Osteoblast (primary cell): Measurements from ENCODE around the gene MERTK. TPM values are rescaled to one million over a fixed set of nuclear protein-coding genes. Genes with fewer than 3 reads are reported as not detected.

Experiments
- DNase-seq: peaks from one replicate; pipeline ENCODE4 v3.0.0; 2011; ENCODE audit warnings: low spot score, mixed read lengths; ENCODE audit not compliant: insufficient read length; ENCODE audit errors: missing footprints
- H2AFZ ChIP-seq: 2 replicates; pipeline ENCODE4 v1.6.0; 2011; ENCODE audit warnings: mild to moderate bottlenecking, low read length
- H3K27ac ChIP-seq: 2 replicates; pipeline ENCODE4 v1.5.1; 2011; ENCODE audit warnings: mild to moderate bottlenecking, low read depth, low read length, moderate library complexity
- H3K27me3 ChIP-seq: 2 replicates; pipeline ENCODE4 v1.6.0; 2012; ENCODE audit warnings: mild to moderate bottlenecking, control low read depth, inconsistent platforms, low read length, moderate library complexity; ENCODE audit not compliant: insufficient read depth
- H3K36me3 ChIP-seq: 2 replicates; pipeline ENCODE4 v1.5.1; 2011; ENCODE audit warnings: mild to moderate bottlenecking, low read length, control low read depth, moderate library complexity; ENCODE audit not compliant: insufficient read depth
- H3K4me1 ChIP-seq: 2 replicates; pipeline ENCODE4 v1.5.1; 2011; ENCODE audit warnings: mild to moderate bottlenecking, low read length, control low read depth, moderate library complexity; ENCODE audit not compliant: insufficient read depth
- H3K4me2 ChIP-seq: 2 replicates; pipeline ENCODE4 v1.6.0; 2011; ENCODE audit warnings: mild to moderate bottlenecking, low read length; ENCODE audit not compliant: insufficient read depth
- H3K4me3 ChIP-seq: fragments of 200-600 bp; sonication (generic); 3 replicates; pipeline ENCODE4 v1.5.1; 2012; ENCODE audit warnings: mild to moderate bottlenecking, low read length, inconsistent platforms; ENCODE audit not compliant: insufficient read depth
- H3K79me2 ChIP-seq: 2 replicates; pipeline ENCODE4 v1.6.0; 2012; ENCODE audit warnings: mild to moderate bottlenecking, low read length, control low read depth, inconsistent platforms; ENCODE audit not compliant: insufficient read depth
- H3K9me3 ChIP-seq: 2 replicates; pipeline ENCODE4 v1.5.1; 2011; ENCODE audit warnings: low read depth, low read length, control low read depth
- H4K20me1 ChIP-seq: 2 replicates; pipeline ENCODE4 v1.6.0; 2012; ENCODE audit warnings: mild to moderate bottlenecking, low read length, control low read depth; ENCODE audit not compliant: insufficient read depth
- CTCF ChIP-seq: IDR thresholded peaks from 2 replicates; pipeline ENCODE4 v1.5.1; 2011; ENCODE audit warnings: mild to moderate bottlenecking, low read depth, low read length, moderate library complexity; ENCODE audit errors: extremely low read depth
- total RNA-seq: library from RNA; depleted of rRNA; stranded (reverse); fragments of >200 nt; gene quantifications from 2 replicates; pipeline ENCODE4 v1.2.3, GENCODE V29; 2012

The MERTK gene
- total RNA-seq, 1 donor = 0.72 TPM

GRCh38 chr2:111999809-112000208, 101.4 kb downstream of the MERTK start:
- Histone ChIP-seq H3K79me2 (no peaks in the 10 kb centered on the region), H3K4me3 (no peak overlapping the region), H2AFZ (no peak overlapping the region), H3K27me3 (peaks cover 18% of the 10 kb centered on the region), H3K9me3 (no peaks in the 10 kb centered on the region), H4K20me1 (no peaks in the 10 kb centered on the region), H3K27ac (no peak overlapping the region), H3K4me2 (no peak overlapping the region), H3K36me3 (no peaks in the 10 kb centered on the region), H3K4me1 (peaks cover 6% of the 10 kb centered on the region)
- DNase-seq = no peak
- TF ChIP-seq CTCF = no peak

DNA sequence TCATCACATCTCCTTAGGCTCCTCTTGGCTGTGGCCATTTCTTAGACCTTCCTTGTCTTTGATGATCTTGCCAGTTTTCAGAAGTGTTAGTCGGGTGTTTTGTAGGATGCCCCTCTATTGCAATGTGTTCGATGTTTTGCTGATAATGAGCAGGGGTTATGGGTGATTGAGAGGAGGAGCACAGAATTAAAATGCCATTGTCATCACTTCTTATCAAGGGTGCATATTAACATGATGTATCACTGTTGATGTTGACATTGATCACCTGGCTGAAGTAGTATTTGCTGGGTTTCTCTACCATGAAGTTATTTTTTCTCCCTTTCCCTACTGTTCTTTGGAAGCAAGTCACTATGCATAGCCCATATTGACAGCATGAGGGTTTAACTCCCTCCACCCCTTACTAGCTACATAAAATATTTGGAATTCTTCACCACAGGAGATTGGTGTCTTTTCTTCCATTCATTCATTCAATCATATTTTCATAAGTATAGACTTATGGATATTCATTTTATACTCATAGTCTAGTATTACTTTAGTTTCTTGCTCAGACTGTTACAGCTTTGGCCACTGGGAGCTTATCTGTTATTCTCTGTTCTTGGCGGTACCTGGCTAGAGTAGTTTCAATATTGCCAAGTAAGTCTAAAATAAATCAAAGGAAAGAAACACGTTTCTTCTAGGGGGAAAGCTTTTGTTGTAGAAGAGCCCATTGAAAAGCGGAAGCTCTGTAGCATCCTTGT, 102.2 kb downstream of the MERTK start:
- H3K4me2 ChIP-seq = peak overlapping the region; percentile 16
- no peaks in the 10 kb centered on the region for H3K79me2 ChIP-seq
- H3K4me1 ChIP-seq = peaks cover 6% of the 10 kb centered on the region
- H3K4me3 ChIP-seq = no peak overlapping the region
- no peaks in the 10 kb centered on the region for H3K9me3 ChIP-seq
- no peak overlapping the region for H3K27ac ChIP-seq
- no peak overlapping the region for H2AFZ ChIP-seq
- H4K20me1 ChIP-seq = no peaks in the 10 kb centered on the region
- peaks cover 13% of the 10 kb centered on the region for H3K27me3 ChIP-seq
- H3K36me3 ChIP-seq = no peaks in the 10 kb centered on the region
- DNase-seq = no peak
- no peak for TF ChIP-seq CTCF

DNA sequence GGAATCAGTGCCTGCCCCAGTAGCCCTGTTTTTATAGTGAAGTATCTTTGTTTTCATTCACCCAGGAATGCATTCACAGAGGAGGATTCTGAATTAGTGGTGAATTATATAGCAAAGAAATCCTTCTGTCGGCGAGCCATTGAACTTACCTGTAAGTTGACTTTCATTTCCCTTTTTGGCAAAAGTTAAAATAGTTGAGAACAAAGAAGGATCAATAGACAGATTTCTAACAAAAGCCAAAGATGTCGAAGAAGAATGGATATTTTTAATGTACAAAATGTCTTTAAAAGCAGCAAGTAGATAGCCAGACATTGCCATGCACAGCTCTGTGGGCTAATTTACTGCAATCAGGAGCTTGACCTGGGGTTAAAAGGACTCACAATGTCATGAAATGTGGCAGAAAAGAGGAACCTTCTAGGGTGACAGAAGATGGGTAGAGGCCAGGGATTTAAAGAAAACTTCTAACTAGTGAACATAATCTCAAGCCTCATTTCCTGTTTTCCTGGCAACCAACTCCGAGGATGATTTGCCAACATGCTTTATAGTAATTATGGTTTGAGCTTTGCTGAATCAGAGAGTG, 102.8 kb downstream of the MERTK start:
- no peak for TF ChIP-seq CTCF
- peak overlapping the region; percentile 16 for H3K4me2 ChIP-seq
- H4K20me1 ChIP-seq = no peaks in the 10 kb centered on the region
- H2AFZ ChIP-seq = no peak overlapping the region
- H3K27me3 ChIP-seq = peaks cover 11% of the 10 kb centered on the region
- peak; percentile 22 for DNase-seq
- H3K27ac ChIP-seq = no peak overlapping the region
- H3K9me3 ChIP-seq = no peaks in the 10 kb centered on the region
- H3K36me3 ChIP-seq = no peaks in the 10 kb centered on the region
- no peaks in the 10 kb centered on the region for H3K79me2 ChIP-seq
- H3K4me1 ChIP-seq = peaks cover 6% of the 10 kb centered on the region
- no peak overlapping the region for H3K4me3 ChIP-seq

GRCh38 chr2:112001942-112002341, 103.5 kb downstream of the MERTK start:
- no peaks in the 10 kb centered on the region for H3K36me3 ChIP-seq
- no peak overlapping the region for H3K27ac ChIP-seq
- no peaks in the 10 kb centered on the region for H4K20me1 ChIP-seq
- no peak overlapping the region for H2AFZ ChIP-seq
- H3K9me3 ChIP-seq = no peaks in the 10 kb centered on the region
- H3K4me2 ChIP-seq = no peak overlapping the region
- peaks cover 11% of the 10 kb centered on the region for H3K27me3 ChIP-seq
- no peak for TF ChIP-seq CTCF
- no peaks in the 10 kb centered on the region for H3K79me2 ChIP-seq
- DNase-seq = no peak
- H3K4me1 ChIP-seq = peaks cover 6% of the 10 kb centered on the region
- H3K4me3 ChIP-seq = no peak overlapping the region
